ENCODE data around the gene SCMH1.

DNA sequence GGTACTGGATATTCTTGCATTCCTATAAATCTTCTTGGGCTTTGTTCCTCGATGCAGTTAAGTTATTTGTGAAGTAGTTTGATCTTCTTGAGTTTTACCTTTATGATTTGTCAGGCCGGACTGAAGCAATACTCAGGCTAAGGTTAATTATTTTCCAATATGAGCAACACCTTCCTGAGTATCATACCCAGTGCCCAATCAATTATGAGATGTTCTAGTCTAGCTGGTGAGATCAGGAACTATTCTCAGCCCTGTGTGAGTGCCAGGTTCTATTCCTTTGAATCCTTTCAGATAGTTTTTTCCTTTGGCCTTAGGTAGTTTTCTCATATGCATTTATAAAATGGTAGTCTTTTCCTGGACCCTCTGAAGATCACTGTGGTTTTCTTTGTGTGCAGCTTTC lies 92.5 kb downstream of the SCMH1 start:
- no peak for TF ChIP-seq FOXM1 (IDR thresholded peaks at IDR 0.05; ENCODE audit: borderline replicate concordance, low read depth)
- TF ChIP-seq RAD21 (IDR thresholded peaks at IDR 0.05; ENCODE audit: low read depth), result no peak
- TF ChIP-seq CREB1 (IDR thresholded peaks at IDR 0.05; ENCODE audit: low read depth), result no peak
- TF ChIP-seq, protein P1, sequence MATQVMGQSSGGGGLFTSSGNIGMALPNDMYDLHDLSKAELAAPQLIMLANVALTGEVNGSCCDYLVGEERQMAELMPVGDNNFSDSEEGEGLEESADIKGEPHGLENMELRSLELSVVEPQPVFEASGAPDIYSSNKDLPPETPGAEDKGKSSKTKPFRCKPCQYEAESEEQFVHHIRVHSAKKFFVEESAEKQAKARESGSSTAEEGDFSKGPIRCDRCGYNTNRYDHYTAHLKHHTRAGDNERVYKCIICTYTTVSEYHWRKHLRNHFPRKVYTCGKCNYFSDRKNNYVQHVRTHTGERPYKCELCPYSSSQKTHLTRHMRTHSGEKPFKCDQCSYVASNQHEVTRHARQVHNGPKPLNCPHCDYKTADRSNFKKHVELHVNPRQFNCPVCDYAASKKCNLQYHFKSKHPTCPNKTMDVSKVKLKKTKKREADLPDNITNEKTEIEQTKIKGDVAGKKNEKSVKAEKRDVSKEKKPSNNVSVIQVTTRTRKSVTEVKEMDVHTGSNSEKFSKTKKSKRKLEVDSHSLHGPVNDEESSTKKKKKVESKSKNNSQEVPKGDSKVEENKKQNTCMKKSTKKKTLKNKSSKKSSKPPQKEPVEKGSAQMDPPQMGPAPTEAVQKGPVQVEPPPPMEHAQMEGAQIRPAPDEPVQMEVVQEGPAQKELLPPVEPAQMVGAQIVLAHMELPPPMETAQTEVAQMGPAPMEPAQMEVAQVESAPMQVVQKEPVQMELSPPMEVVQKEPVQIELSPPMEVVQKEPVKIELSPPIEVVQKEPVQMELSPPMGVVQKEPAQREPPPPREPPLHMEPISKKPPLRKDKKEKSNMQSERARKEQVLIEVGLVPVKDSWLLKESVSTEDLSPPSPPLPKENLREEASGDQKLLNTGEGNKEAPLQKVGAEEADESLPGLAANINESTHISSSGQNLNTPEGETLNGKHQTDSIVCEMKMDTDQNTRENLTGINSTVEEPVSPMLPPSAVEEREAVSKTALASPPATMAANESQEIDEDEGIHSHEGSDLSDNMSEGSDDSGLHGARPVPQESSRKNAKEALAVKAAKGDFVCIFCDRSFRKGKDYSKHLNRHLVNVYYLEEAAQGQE (IDR thresholded peaks at IDR 0.05; ENCODE audit: low read depth), result no peak
- no peak for TF ChIP-seq YY1 (IDR thresholded peaks at IDR 0.05; ENCODE audit: low read depth)
- TF ChIP-seq ZBTB7A (IDR thresholded peaks at IDR 0.05; ENCODE audit: low read depth), result no peak
- TF ChIP-seq, protein P2, sequence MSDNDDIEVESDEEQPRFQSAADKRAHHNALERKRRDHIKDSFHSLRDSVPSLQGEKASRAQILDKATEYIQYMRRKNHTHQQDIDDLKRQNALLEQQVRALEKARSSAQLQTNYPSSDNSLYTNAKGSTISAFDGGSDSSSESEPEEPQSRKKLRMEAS (IDR thresholded peaks at IDR 0.05), result no peak
- no peak for TF ChIP-seq USF1 (IDR thresholded peaks at IDR 0.05)
- no peak for TF ChIP-seq TAF1 (IDR thresholded peaks at IDR 0.05; ENCODE audit: low read depth)
- TF ChIP-seq TCF12 (IDR thresholded peaks at IDR 0.05; ENCODE audit: low read depth), result no peak
- no peak for TF ChIP-seq CEBPB (IDR thresholded peaks at IDR 0.05)
- no peak for TF ChIP-seq TEAD4 (IDR thresholded peaks at IDR 0.05)
- TF ChIP-seq NFIC (IDR thresholded peaks at IDR 0.05), result no peak
